HG03139 (cell line): ENCODE measurements around the gene TPSAB1.

Source experiments
- ATAC-seq: cut with Tn5 transposase; IDR thresholded peaks from one replicate; pipeline ENCODE4 v1.9.1; 2021; ENCODE audit not compliant: unreplicated experiment

Gene TPSAB1

DNA sequence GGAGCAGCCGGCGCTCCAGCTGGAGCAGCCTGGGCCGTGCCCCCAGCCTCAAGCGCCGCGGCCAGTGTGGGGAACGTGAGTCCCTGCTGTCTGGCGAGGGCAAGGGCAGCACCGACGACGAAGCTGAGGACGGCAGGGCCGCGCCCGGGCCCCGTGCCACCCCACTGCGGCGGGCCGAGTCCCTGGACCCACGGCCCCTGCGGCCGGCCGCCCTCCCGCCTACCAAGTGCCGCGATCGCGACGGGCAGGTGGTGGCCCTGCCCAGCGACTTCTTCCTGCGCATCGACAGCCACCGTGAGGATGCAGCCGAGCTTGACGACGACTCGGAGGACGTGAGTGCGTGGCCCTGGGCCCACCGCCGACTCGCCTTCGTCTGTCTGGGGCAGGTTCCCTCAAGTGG lies 31.4 kb upstream of the TPSAB1 start:
- no peak for ATAC-seq

DNA sequence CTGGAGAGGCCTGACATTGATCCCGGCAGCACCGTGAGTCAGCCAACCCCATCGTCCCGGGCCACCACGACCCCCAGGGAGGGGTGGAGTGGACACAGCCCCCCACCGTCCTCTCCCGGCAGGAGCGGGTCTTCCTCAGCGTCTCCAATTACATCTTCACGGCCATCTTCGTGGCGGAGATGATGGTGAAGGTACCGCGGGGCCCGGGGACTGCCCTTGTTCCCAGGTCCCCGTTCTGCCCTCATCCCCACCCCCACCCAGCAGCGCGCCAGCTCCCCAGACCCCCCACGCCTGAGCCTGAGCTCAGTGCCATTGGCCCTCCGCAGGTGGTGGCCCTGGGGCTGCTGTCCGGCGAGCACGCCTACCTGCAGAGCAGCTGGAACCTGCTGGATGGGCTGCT lies 30.0 kb upstream of the TPSAB1 start:
- no peak for ATAC-seq

DNA sequence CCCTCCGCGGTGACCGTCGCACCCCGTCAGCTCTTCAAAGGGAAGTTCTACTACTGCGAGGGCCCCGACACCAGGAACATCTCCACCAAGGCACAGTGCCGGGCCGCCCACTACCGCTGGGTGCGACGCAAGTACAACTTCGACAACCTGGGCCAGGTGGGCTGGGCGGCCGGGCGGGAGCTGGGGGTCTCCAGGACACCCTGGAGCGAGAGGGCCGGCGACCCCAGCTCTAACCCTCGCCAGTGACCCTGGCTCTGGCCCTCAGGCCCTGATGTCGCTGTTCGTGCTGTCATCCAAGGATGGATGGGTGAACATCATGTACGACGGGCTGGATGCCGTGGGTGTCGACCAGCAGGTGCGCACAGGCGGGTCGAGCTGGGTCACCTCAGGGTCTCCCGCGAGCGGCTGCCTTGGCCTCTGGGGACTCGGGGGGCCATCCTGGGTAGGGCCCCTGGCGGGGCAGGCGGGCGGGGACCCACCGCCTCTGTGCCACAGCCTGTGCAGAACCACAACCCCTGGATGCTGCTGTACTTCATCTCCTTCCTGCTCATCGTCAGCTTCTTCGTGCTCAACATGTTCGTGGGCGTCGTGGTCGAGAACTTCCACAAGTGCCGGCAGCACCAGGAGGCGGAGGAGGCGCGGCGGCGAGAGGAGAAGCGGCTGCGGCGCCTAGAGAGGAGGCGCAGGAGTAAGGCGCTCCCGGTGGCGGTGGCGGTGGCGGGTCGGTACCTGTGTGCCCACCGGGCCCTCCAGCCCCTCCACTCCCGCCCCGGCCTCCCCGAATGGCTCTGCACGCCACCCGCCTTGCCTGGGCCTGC lies 28.8 kb upstream of the TPSAB1 start:
- ATAC-seq: no peak

DNA sequence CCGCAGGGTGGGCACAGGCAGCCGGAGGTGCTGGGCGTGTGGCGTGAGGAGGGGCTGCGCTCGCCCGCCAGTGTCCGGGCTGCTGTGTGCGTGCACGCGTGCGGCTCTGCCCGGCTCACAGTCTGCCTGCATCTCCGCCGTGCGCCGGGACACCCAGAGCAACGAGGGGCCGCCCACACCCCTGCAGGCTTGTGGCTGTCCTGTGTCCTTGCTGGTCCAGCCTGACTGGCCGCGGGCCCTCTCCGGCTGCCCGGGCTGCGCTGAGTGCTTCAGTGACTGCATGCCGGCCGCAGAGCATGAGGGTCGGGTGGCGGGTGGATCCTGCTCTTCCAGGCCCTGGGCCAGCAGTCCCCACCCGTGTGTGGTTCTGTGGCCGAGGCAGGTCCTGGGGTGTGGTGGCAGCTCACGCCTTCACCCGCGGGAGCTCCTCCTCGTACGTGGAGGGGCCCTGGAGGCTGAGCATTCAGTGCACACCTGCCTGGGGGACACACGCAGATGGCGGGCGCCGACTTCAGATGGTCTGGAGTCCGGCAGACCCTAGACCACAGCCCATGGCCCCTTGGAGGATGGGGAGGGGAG lies 27.8 kb upstream of the TPSAB1 start:
- no peak for ATAC-seq

DNA sequence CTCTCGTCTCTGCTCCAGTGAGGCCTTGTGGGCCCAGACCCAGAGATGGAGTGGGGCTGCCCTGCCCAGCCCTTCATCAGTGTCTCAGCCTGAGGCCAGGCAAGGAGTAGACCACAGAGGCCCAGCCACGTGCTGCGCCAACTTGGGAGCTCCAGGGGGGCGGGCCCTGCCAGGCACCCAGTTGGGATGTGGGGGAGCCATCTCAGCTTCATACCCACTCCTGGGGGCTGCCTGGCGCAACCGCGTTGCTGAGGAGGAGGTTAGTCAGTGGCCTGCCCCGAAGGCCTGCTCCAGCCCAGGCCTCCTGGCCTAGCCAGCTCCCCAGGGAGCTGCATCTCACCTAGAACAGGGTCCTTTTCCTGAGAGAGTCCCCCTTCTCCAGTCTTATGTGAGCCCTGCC lies 27.3 kb upstream of the TPSAB1 start:
- ATAC-seq: no peak

DNA sequence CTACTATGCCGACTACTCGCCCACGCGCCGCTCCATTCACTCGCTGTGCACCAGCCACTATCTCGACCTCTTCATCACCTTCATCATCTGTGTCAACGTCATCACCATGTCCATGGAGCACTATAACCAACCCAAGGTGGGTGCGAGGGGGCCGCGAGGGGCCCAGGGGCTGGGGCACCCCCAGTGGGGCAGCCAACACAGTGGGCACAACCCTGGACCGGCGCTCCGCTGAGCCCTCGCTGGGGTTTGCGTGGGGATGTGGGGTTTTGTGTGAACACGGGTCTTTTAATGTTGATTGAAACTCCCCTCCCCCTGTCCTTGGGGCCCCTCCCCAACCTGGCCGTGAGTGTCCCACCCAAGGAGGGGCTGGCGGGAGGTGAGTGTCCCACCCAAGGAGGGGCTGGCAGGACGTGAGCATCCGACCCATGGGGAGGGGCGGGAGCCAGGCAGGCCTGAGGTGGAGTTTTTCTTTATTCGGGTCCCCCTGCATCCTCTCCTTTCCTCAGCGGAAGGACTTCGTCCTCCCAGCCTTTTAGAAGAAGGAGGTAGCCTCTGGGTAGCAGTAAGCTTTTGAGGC lies 26.6 kb upstream of the TPSAB1 start:
- no peak for ATAC-seq

DNA sequence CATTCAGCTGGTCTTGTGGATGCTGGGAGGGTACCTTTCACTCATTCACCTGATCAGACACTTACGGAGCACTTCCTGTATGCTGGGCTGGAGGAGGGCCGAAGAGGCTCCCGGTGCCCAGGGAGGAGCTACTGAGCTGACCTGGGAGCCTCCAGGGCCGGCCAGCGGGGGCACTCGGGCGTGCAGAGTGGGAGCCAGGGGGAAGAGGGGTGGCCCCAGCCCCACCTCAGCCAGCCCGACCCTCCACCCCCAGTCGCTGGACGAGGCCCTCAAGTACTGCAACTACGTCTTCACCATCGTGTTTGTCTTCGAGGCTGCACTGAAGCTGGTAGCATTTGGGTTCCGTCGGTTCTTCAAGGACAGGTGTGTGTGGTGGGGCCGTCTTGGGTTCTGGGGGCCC lies 25.8 kb upstream of the TPSAB1 start:
- no peak for ATAC-seq

DNA sequence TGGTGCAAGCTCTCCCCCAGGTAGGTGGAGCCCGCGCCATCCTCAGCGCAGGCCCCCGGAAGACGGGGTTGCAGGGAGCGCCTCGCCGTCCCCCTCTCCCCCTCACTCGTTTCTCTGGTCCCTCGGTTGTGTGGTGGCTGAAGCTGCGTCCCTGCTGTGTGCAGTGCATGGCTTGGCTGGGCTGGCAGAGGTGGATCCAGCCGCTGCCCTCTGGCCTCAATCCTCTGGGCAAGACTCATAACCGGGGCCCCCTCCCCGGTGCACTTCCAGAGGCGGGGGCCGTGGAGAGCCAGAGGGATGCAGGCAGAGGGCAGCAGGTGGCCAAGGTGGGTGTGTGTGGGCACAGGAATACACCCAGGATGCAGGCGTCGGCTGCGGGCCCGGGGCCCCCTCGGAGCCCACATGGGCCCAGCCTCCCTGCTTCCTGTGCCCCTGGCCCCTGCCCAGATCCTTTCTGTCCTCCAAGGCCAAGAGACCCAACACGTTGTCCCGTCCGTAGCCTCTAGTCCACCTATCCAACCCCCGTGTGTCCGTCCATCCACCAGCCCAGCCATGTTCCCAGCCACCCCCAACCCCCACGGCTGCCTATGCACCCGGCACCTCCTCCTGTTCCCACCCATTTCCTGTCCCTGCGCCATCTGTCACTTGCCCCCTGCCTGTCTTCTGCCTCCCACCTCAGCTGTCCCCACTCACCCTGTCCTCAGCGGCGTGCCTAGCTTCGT lies 24.8 kb upstream of the TPSAB1 start:
- ATAC-seq: no peak

DNA sequence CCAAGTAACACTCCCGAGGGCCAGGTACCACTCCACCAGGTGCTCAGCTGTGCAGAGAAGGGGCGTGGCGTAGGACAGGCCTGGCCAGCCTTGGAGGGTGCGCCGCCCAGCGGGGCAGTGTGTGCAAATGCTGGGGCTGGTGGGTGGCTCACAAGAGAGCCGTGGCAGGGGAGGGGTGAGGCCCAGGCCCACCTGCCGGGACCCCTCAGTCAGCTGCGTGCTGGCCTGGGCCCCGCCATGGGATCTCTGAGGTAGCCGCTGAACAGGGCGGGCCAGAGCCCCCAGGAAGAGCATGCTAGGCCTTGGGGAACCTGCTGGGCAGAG lies 24.2 kb upstream of the TPSAB1 start:
- ATAC-seq: no peak

DNA sequence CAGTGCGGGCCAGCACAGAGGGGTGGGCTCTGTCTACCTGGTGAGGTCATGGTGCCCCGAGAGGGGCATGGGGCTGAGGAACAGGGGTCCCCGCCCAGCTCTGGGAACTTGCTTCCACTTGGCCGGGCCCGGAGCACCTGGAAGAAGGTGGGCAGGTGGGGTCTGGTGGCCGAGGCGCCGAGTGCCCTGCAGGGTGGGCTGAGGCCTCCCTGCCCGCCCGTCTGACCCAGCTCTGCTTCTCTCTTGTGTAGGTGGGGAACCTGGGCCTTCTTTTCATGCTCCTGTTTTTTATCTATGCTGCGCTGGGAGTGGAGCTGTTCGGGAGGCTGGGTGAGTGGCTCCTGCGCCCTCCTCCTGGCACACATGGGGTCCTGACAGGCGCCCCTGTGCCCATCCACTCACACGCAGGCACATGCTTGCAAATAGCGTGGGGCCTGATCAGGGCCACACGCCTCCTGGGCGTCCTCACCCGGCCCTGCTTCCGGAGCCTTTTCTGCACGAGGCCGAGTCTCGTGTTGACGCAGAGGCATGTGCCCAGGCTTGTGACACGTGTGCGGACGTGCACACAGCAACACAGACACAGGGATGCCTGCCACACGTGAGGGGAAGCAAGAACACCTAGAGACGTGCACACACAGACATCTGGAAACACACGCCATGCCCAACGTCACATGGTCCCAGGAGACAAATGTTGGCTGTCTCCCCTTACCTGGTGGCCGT lies 23.7 kb upstream of the TPSAB1 start:
- ATAC-seq: no peak

DNA sequence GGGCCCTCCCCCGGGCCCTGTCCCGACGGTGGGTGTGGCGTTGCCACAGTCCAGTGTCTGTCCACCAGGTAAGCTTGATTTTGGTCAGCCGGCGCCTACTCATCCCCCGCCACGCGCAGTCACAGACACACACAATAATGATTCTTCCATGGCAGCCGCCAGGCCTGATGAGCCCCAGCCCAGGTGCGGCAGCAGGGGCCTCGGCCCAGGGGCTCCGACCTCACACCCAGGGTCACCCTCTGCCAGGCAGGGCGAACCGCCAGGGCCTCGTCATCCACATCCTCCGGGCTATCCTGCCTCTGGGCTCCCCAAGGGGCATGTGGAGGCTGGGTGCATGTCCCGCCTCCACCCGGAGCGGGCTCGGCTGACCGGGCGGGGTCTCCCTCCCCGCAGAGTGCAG lies 23.0 kb upstream of the TPSAB1 start:
- ATAC-seq: no peak

DNA sequence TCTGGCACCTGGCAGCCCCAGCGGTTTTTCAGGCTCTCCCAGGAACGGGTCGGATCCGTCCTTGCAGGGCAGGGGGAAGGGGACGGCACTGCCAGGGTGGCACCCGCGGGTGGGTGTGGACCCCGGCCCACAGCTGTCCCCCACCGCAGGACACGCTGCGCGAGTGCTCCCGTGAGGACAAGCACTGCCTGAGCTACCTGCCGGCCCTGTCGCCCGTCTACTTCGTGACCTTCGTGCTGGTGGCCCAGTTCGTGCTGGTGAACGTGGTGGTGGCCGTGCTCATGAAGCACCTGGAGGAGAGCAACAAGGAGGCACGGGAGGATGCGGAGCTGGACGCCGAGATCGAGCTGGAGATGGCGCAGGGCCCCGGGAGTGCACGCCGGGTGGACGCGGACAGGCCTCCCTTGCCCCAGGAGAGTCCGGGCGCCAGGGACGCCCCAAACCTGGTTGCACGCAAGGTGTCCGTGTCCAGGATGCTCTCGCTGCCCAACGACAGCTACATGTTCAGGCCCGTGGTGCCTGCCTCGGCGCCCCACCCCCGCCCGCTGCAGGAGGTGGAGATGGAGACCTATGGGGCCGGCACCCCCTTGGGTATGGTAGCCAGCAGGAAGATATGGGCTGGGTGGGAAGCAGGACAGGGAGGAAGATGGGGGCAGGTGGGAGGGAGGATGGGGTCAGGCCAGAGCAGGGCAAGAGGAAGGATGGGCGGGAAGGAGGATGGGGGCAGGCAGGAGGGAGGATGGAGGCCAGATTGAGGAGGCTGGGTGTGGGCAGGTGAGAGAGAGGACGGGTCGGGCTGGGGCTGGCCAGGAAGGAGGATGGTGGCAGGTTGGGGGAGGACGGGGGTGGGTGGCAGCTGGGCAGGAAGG lies 22.2 kb upstream of the TPSAB1 start:
- ATAC-seq: no peak

DNA sequence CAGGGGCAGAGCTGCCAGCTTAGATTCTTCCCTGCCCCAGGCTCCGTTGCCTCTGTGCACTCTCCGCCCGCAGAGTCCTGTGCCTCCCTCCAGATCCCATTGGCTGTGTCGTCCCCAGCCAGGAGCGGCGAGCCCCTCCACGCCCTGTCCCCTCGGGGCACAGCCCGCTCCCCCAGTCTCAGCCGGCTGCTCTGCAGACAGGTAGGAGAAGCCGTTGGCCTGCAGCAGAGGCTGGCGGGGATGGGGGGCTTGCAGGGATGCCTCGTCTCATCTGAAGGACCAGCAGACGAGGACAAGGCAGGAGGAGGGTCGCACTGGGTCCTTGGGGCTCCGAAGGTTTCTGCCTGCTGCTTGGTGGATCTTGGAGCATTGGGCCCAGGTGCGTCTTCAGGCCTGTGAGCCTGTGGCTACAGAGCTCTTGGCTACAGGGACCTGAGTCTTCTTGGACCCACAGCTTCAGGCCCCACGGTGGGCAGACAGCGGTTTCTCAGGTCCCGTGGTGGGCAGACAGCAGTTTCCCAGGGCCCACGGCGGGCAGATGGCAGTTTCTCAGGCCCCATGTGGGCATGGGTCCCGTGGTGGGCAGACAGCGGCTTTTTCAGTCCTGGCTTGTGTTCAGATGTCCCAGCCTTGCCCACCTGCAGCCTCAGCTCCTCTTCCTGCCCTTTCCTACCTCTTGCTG lies 21.4 kb upstream of the TPSAB1 start:
- no peak for ATAC-seq

DNA sequence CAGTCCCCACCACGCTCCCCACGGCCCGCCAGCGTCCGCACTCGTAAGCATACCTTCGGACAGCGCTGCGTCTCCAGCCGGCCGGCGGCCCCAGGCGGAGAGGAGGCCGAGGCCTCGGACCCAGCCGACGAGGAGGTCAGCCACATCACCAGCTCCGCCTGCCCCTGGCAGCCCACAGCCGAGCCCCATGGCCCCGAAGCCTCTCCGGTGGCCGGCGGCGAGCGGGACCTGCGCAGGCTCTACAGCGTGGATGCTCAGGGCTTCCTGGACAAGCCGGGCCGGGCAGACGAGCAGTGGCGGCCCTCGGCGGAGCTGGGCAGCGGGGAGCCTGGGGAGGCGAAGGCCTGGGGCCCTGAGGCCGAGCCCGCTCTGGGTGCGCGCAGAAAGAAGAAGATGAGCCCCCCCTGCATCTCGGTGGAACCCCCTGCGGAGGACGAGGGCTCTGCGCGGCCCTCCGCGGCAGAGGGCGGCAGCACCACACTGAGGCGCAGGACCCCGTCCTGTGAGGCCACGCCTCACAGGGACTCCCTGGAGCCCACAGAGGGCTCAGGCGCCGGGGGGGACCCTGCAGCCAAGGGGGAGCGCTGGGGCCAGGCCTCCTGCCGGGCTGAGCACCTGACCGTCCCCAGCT lies 20.3 kb upstream of the TPSAB1 start:
- no peak for ATAC-seq

DNA sequence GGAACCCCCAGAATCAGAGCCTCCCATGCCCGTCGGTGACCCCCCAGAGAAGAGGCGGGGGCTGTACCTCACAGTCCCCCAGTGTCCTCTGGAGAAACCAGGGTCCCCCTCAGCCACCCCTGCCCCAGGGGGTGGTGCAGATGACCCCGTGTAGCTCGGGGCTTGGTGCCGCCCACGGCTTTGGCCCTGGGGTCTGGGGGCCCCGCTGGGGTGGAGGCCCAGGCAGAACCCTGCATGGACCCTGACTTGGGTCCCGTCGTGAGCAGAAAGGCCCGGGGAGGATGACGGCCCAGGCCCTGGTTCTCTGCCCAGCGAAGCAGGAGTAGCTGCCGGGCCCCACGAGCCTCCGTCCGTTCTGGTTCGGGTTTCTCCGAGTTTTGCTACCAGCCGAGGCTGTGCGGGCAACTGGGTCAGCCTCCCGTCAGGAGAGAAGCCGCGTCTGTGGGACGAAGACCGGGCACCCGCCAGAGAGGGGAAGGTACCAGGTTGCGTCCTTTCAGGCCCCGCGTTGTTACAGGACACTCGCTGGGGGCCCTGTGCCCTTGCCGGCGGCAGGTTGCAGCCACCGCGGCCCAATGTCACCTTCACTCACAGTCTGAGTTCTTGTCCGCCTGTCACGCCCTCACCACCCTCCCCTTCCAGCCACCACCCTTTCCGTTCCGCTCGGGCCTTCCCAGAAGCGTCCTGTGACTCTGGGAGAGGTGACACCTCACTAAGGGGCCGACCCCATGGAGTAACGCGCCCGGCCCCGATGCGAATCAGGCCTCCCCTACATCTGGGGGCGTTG lies 19.5 kb upstream of the TPSAB1 start:
- no peak for ATAC-seq

DNA sequence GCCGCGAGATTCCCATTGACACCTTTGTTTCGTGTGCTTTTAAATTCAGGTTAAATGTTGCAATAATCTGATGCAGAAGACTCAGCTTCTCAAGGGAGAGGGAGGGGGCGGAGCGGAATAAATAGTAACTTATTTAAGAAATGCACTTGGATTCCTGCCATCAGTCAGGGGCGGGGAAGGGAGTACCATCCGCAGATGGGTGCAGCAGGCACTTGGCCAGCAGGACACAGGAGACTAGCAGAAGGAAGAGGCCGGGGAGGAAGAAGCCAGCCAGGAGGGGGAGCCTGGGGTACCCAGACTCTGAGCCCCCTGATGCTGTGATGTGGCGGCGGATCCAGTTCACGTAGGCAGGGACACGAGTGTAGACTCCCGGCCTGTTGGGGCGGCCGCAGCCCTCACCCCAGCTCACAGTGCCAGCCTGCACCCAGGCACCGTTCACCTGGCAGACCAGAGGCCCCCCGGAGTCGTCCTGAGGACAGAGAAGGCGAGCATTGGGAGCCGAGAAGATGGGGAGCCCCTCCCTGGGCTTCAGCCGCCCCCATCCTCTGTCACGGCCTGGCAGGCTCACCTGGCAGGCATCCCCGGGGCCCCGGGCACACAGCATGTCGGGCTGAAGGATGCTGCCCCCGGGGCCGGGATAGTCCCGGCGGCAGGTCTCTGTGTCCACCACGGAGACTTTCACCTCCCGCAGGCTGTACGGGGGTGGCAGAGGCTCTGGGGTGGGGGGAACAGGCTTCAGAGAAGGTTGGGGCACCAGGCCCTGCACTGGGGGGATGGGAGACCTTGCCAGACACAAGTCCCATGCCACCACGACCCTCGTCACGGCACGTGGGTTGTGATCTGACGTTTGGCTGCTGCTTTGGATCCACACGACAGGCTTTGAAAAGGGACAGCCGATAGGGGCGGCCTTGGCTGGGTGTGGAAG lies 18.6 kb upstream of the TPSAB1 start:
- ATAC-seq: no peak

DNA sequence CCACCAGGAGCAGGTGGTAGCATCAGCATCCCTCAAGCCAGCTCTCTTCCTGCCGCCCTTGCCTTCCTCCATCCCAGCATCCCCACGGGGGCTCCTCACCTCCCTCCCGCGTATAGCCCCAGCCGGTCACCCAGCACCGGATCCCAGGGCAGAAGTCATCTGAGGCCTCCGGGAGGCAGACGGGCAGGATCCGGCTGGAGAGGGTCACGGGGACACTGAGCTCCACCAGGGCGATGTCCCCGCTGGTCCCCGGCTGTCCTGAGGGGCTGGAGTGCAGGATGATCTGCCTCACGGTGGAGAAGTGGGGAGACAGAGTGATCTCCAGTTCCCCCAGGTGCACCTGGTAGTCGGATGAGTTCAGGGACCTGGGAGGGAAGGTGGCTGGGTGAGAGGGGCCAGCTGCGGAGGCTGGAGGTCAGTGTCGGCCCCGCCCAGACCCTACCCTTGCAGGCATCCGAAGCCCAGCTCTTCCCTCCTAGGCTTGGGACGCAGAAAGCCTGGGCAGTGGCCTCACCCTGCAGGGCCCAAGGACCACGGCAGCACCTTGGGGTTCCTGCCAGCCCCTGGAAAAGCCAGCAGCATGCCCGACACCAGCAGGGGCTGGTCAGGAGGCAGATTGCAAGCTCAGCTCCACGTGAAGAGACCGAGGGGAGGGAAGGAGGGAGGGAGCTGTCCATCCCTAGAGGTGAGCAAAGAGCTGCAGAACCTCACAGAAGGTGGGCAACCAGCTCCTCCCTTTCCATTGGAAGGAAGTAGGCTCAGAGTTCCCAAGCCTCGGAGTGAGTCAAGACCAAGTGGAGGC lies 17.8 kb upstream of the TPSAB1 start:
- ATAC-seq: no peak
